ENCODE data around the gene POLR3C.

GRCh38 chr1:145778146-145778540 lies 45.9 kb upstream of the POLR3C start:
- no peak for TF ChIP-seq SKI (IDR thresholded peaks at IDR 0.05; ENCODE audit: partially characterized antibody)
- no peak for TF ChIP-seq KLF6 (CRISPR knock-in tag; IDR thresholded peaks at IDR 0.05)
- no peak for TF ChIP-seq JUND (CRISPR knock-in tag; IDR thresholded peaks at IDR 0.05)
- no peak for TF ChIP-seq REXO4 (CRISPR knock-in tag; IDR thresholded peaks at IDR 0.05; ENCODE audit: borderline replicate concordance)
- TF ChIP-seq ZNF333 (CRISPR knock-in tag; IDR thresholded peaks at IDR 0.05; ENCODE audit: borderline replicate concordance), result no peak
- no peak for TF ChIP-seq ZNF362 (CRISPR knock-in tag; IDR thresholded peaks at IDR 0.05; ENCODE audit: borderline replicate concordance)
- no peak for TF ChIP-seq RBM22 (optimal IDR thresholded peaks at IDR 0.05; ENCODE audit: low read length)
- TF ChIP-seq ZNF629 (CRISPR knock-in tag; conservative IDR thresholded peaks at IDR 0.05), result no peak
- no peak for TF ChIP-seq YY1 (IDR thresholded peaks at IDR 0.05; ENCODE audit: insufficient read depth, insufficient replicate concordance, low read depth, low read length)
- TF ChIP-seq HCFC1 (IDR thresholded peaks at IDR 0.05; ENCODE audit: low read depth, low read length), result no peak
